ENCODE results near the gene MAP2K4.

DNA sequence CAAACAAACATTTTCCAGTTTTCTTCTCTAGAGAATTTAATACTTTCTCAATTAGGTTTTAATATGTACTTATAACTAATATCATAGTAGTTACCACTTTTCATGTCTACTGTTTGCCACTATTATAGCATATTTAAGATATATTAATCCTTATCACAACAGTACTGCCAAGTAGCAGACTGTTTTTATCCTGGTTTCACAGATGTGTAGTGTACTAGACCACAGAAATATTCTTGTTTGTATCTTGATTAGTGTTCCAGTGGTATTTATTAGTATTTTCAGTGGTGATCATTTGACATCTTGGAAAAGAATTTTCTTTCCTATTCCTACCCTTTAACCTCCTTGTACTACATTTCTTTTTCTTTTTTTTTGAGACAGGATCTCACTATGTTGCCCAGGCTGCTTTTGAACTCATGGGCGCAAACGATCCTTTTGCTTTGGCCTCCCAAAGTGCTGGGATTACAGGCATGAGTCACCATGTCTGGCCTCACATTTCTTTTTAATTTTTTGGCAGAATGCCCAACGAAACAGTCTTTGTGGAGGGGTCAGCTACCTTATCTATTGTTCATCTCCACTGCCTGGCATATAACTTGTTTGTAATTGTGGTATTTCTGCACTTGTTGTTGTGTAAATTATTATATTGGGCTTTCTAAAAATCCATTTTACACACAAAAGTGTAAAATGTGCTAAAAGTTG is 27.2 kb downstream of the MAP2K4 start:
- TF ChIP-seq, protein P1, sequence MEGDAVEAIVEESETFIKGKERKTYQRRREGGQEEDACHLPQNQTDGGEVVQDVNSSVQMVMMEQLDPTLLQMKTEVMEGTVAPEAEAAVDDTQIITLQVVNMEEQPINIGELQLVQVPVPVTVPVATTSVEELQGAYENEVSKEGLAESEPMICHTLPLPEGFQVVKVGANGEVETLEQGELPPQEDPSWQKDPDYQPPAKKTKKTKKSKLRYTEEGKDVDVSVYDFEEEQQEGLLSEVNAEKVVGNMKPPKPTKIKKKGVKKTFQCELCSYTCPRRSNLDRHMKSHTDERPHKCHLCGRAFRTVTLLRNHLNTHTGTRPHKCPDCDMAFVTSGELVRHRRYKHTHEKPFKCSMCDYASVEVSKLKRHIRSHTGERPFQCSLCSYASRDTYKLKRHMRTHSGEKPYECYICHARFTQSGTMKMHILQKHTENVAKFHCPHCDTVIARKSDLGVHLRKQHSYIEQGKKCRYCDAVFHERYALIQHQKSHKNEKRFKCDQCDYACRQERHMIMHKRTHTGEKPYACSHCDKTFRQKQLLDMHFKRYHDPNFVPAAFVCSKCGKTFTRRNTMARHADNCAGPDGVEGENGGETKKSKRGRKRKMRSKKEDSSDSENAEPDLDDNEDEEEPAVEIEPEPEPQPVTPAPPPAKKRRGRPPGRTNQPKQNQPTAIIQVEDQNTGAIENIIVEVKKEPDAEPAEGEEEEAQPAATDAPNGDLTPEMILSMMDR (IDR thresholded peaks at IDR 0.05): no peak
- TF ChIP-seq, protein P2, sequence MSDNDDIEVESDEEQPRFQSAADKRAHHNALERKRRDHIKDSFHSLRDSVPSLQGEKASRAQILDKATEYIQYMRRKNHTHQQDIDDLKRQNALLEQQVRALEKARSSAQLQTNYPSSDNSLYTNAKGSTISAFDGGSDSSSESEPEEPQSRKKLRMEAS (CRISPR knock-in tag; IDR thresholded peaks at IDR 0.05): no peak
- no peak for TF ChIP-seq FOXK1 (CRISPR knock-in tag; IDR thresholded peaks at IDR 0.05)
- no peak for TF ChIP-seq RORB (CRISPR knock-in tag; IDR thresholded peaks at IDR 0.05)
- TF ChIP-seq, protein P3, sequence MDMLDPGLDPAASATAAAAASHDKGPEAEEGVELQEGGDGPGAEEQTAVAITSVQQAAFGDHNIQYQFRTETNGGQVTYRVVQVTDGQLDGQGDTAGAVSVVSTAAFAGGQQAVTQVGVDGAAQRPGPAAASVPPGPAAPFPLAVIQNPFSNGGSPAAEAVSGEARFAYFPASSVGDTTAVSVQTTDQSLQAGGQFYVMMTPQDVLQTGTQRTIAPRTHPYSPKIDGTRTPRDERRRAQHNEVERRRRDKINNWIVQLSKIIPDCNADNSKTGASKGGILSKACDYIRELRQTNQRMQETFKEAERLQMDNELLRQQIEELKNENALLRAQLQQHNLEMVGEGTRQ (CRISPR knock-in tag; IDR thresholded peaks at IDR 0.05): no peak
- TF ChIP-seq SMAD4 (CRISPR knock-in tag; IDR thresholded peaks at IDR 0.05): no peak
- TF ChIP-seq, protein P4, sequence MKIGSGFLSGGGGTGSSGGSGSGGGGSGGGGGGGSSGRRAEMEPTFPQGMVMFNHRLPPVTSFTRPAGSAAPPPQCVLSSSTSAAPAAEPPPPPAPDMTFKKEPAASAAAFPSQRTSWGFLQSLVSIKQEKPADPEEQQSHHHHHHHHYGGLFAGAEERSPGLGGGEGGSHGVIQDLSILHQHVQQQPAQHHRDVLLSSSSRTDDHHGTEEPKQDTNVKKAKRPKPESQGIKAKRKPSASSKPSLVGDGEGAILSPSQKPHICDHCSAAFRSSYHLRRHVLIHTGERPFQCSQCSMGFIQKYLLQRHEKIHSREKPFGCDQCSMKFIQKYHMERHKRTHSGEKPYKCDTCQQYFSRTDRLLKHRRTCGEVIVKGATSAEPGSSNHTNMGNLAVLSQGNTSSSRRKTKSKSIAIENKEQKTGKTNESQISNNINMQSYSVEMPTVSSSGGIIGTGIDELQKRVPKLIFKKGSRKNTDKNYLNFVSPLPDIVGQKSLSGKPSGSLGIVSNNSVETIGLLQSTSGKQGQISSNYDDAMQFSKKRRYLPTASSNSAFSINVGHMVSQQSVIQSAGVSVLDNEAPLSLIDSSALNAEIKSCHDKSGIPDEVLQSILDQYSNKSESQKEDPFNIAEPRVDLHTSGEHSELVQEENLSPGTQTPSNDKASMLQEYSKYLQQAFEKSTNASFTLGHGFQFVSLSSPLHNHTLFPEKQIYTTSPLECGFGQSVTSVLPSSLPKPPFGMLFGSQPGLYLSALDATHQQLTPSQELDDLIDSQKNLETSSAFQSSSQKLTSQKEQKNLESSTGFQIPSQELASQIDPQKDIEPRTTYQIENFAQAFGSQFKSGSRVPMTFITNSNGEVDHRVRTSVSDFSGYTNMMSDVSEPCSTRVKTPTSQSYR (CRISPR knock-in tag; IDR thresholded peaks at IDR 0.05): no peak
- no peak for TF ChIP-seq ZNF232 (CRISPR knock-in tag; IDR thresholded peaks at IDR 0.05)
- TF ChIP-seq MYBL2 (CRISPR knock-in tag; IDR thresholded peaks at IDR 0.05): no peak
- TF ChIP-seq TEAD4 (CRISPR knock-in tag; IDR thresholded peaks at IDR 0.05): no peak
- TF ChIP-seq CREB1 (CRISPR knock-in tag; IDR thresholded peaks at IDR 0.05): no peak
- TF ChIP-seq, protein P5, sequence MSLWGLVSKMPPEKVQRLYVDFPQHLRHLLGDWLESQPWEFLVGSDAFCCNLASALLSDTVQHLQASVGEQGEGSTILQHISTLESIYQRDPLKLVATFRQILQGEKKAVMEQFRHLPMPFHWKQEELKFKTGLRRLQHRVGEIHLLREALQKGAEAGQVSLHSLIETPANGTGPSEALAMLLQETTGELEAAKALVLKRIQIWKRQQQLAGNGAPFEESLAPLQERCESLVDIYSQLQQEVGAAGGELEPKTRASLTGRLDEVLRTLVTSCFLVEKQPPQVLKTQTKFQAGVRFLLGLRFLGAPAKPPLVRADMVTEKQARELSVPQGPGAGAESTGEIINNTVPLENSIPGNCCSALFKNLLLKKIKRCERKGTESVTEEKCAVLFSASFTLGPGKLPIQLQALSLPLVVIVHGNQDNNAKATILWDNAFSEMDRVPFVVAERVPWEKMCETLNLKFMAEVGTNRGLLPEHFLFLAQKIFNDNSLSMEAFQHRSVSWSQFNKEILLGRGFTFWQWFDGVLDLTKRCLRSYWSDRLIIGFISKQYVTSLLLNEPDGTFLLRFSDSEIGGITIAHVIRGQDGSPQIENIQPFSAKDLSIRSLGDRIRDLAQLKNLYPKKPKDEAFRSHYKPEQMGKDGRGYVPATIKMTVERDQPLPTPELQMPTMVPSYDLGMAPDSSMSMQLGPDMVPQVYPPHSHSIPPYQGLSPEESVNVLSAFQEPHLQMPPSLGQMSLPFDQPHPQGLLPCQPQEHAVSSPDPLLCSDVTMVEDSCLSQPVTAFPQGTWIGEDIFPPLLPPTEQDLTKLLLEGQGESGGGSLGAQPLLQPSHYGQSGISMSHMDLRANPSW (CRISPR knock-in tag; conservative IDR thresholded peaks at IDR 0.05; ENCODE audit: low read depth): no peak
- TF ChIP-seq, protein P6, sequence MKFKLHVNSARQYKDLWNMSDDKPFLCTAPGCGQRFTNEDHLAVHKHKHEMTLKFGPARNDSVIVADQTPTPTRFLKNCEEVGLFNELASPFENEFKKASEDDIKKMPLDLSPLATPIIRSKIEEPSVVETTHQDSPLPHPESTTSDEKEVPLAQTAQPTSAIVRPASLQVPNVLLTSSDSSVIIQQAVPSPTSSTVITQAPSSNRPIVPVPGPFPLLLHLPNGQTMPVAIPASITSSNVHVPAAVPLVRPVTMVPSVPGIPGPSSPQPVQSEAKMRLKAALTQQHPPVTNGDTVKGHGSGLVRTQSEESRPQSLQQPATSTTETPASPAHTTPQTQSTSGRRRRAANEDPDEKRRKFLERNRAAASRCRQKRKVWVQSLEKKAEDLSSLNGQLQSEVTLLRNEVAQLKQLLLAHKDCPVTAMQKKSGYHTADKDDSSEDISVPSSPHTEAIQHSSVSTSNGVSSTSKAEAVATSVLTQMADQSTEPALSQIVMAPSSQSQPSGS (CRISPR knock-in tag; IDR thresholded peaks at IDR 0.05; ENCODE audit: borderline replicate concordance, low read depth): no peak
- TF ChIP-seq, protein P7, sequence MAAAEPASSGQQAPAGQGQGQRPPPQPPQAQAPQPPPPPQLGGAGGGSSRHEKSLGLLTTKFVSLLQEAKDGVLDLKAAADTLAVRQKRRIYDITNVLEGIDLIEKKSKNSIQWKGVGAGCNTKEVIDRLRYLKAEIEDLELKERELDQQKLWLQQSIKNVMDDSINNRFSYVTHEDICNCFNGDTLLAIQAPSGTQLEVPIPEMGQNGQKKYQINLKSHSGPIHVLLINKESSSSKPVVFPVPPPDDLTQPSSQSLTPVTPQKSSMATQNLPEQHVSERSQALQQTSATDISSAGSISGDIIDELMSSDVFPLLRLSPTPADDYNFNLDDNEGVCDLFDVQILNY (CRISPR knock-in tag; IDR thresholded peaks at IDR 0.05): no peak
